Heart right ventricle (tissue), 16 donors: ENCODE measurements around the gene PXDN. TPM values are rescaled to one million over a fixed set of nuclear protein-coding genes. Genes with fewer than 3 reads are reported as not detected.
A peak's percentile ranks its signal among the peaks of the same experiment; 100 is the strongest.

ENCODE experiments used
- ATAC-seq, 8 donors: fragments of 200-7000 bp; cut with Tn5 transposase; one replicate each; pipeline ENCODE4 v1.9.1; 2020; ENCODE audit warnings: mild to moderate bottlenecking in 8 of 8, moderate library complexity in 8 of 8, moderate number of reproducible peaks in 1 of 8
- DNase-seq, 2 donors: peaks; one replicate each; pipeline ENCODE4 v3.0.0-alpha.2; 2020
- H3K27ac ChIP-seq, 10 donors: fragments of 200-600 bp; sonication (generic) in 2 of 10; one replicate each; pipeline versions ENCODE4 v1.5.0 to v1.8.0; 2020 to 2022; ENCODE audit warnings: mild to moderate bottlenecking in 3 of 10
- H3K27me3 ChIP-seq, 7 donors: fragments of 200-600 bp; one replicate each; pipeline ENCODE4 v1.8.0; 2021 to 2022; ENCODE audit warnings: mild to moderate bottlenecking in 2 of 7
- H3K36me3 ChIP-seq, 9 donors: fragments of 200-600 bp; sonication (generic) in 1 of 9; one replicate each; pipeline versions ENCODE4 v1.5.0 to v1.8.0; 2020 to 2022; ENCODE audit warnings: mild to moderate bottlenecking in 2 of 9
- H3K4me1 ChIP-seq, 9 donors: fragments of 200-600 bp; sonication (generic) in 1 of 9; one replicate each; pipeline versions ENCODE4 v1.5.0 to v1.8.0; 2020 to 2022; ENCODE audit warnings: mild to moderate bottlenecking in 4 of 9
- H3K4me3 ChIP-seq, 10 donors: fragments of 200-600 bp; sonication (generic) in 2 of 10; one replicate each; pipeline versions ENCODE4 v1.5.0 to v1.8.0; 2020 to 2022; ENCODE audit warnings: mild to moderate bottlenecking in 7 of 10, moderate library complexity in 2 of 10
- H3K9me3 ChIP-seq, 11 donors: fragments of 200-600 bp in 10 of 11; sonication (generic) in 2 of 11; one replicate each; pipeline versions ENCODE4 v1.5.0 to v1.8.0; 2013 to 2022; ENCODE audit warnings: mild to moderate bottlenecking in 2 of 11, control low read depth in 1 of 11, moderate library complexity in 1 of 11
- CTCF ChIP-seq, 9 donors: fragments of 200-600 bp; sonication (generic) in 2 of 9; IDR thresholded peaks; one replicate each; pipeline versions ENCODE4 v1.5.0 to v1.8.0; 2021 to 2022; ENCODE audit warnings: antibody characterized with exemption in 9 of 9, mild to moderate bottlenecking in 5 of 9, moderate library complexity in 1 of 9
- WGBS, 2 donors: extraction: QIAGEN DNeasy Blood & Tissue Kit; methylation state at CpG; one replicate each; pipeline ENCODE4 v1.1.7; 2013; ENCODE audit warnings: inconsistent platforms in 1 of 2; 5-methylcytosine and 5-hydroxymethylcytosine counted together
- intact Hi-C, 10 donors: fragments of 100-400 bp; cut with DNase I; formaldehyde crosslinking; loops; one replicate each; pipeline versions ENCODE4 v1.11.1 to v1.14.2; 2022
- polyA plus RNA-seq, 2 donors: library from polyadenylated mRNA; stranded (reverse); fragments of 200-250 nt; gene quantifications; one replicate each; pipeline ENCODE4 v1.2.3, GENCODE V29; 2013
- total RNA-seq, 10 donors: library from RNA; stranded (reverse); fragmentation: NEBNext Ultra II Directional in 3 of 10; extraction: Animal tissue kit (Norgen Biotek cat#: 25700) in 3 of 10; gene quantifications; one replicate each; pipeline versions ENCODE4 v1.2.1 to v1.2.4, GENCODE V29; 2021 to 2023
- donor health status: Arrhythmogenic right ventricular cardiomyopathy.
- donor health status: ischemic (EF 13 %, LVEDD 7.1; RV severe dilation, severe dysfunction).
- donor health status: healthy with polysubstance abuse.
- donor health status: DM: no; HTN: yes; CAD: no.
- donor health status: DM: no; HTN: no; CAD: no.
- donor health status: ischemic (EF 25% LVEDD 6.9; RV normal size, moderate dysfunction).
- donor health status: ischemic (EF 25% LVEDD 5.7; RV mildly dilated, moderate dysfunction).
- donor health status: healthy.
- donor health status: DM: yes; HTN: yes; CAD: no.
- donor health status: Ischemic cardiomyopathy.
- donor health status: ischemic (EF 35%, LVEDD 5.7; RV mildly dilated, moderate dysfunction).
- donor health status: nonischemic (EF 11% LVEDD 7.7; RV severe dilation, severe dysfunction).
- donor health status: DM: yes; HTN: yes; CAD: no.
- donor health status: PGD.
- donor health status: ischemic (EF 29% LVEDD 5.4; RV normal size, mild dysfunction).
- donor health status: nonischemic (EF 23%, LVEDD 6.1; RV moderate dilation, normal function).

PXDN gene
- total and polyA plus RNA-seq, 12 donors, result 7.8 to 65.0 (median 18.9) TPM

GRCh38 chr2:1688859-1689258, 55.5 kb downstream of the PXDN start:
- no peak overlapping the region for H3K4me3 ChIP-seq
- no peaks in the 10 kb centered on the region for H3K9me3 ChIP-seq
- H3K27ac ChIP-seq, result no peak overlapping the region
- no peak for ATAC-seq
- H3K4me1 ChIP-seq, result peaks cover 0 to 28% (median 4%) of the 10 kb centered on the region in 9 donors
- peaks cover 0 to 82% (median 8%) of the 10 kb centered on the region in 9 donors for H3K36me3 ChIP-seq
- TF ChIP-seq CTCF (IDR thresholded peaks at IDR 0.05), result no peak
- DNase-seq, result no peak
- intact Hi-C loops, result no loop called here
- 95 to 98% methylated on average over 10 of the region's 10 CpGs for WGBS, 2 donors
- peaks cover 0 to 5% (median 0%) of the 10 kb centered on the region in 7 donors for H3K27me3 ChIP-seq

GRCh38 chr2:1688161-1688560, 56.2 kb downstream of the PXDN start:
- Histone ChIP-seq H3K27me3 (peaks cover 0 to 5% (median 0%) of the 10 kb centered on the region in 7 donors), H3K36me3 (peaks cover 0 to 89% (median 8%) of the 10 kb centered on the region in 9 donors)
- no peak for ATAC-seq

DNA sequence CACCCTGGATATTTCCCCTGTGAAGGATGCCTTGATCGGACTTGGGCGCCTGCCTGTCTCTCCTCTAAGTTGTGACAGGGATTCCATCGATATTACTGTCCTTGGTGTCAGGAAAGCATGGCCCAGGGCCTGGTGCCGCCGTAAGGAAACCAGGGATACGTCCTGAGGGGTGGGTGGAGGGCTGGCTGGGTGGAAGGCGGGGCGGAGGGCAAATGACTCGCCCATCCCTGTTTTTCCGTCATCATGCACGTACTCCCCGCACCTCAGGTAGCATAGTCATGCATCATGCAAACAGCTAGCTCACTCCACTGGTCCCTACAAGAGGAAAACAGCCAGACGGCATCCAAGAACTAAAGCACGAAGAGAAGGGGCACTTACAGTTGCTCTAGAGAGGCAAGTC, 57.1 kb downstream of the PXDN start:
- H3K9me3 ChIP-seq, result no peaks in the 10 kb centered on the region
- DNase-seq (no peak), ATAC-seq (no peak)
- intact Hi-C loops, result no loop called here
- H3K36me3 ChIP-seq, result peaks cover 0 to 93% (median 8%) of the 10 kb centered on the region in 9 donors
- no peak overlapping the region for H3K4me3 ChIP-seq
- no peak for TF ChIP-seq CTCF (IDR thresholded peaks at IDR 0.05)
- H3K27me3 ChIP-seq, result peaks cover 0 to 5% (median 0%) of the 10 kb centered on the region in 7 donors
- H3K27ac ChIP-seq, result no peak overlapping the region
- H3K4me1 ChIP-seq, result peaks cover 0 to 28% (median 4%) of the 10 kb centered on the region in 9 donors
- WGBS, 2 donors, result 90 to 94% methylated on average over 14 of the region's 14 CpGs

More at GRCh38 chr2:1688161-1688560, 56.2 kb downstream of the PXDN start:
- intact Hi-C loops, result no loop called here
- 94 to 95% methylated on average over 11 of the region's 11 CpGs for WGBS, 2 donors
- Histone ChIP-seq H3K9me3 (no peaks in the 10 kb centered on the region), H3K27ac (no peak overlapping the region), H3K4me1 (peaks cover 0 to 28% (median 4%) of the 10 kb centered on the region in 9 donors), H3K4me3 (no peak overlapping the region)
- DNase-seq, result no peak
- no peak for TF ChIP-seq CTCF (IDR thresholded peaks at IDR 0.05)

- peaks cover 0 to 33% (median 4%) of the 10 kb centered on the region in 9 donors for H3K4me1 ChIP-seq
- peaks cover 0 to 5% (median 0%) of the 10 kb centered on the region in 7 donors for H3K27me3 ChIP-seq
- no peaks in the 10 kb centered on the region for H3K9me3 ChIP-seq
- no peak overlapping the region for H3K27ac ChIP-seq
- H3K36me3 ChIP-seq, result peaks cover 0 to 93% (median 8%) of the 10 kb centered on the region in 9 donors
- peak in 1 of 8 donors; percentile 34 for ATAC-seq
- no peak for DNase-seq
- 87% methylated on average over 14 of the region's 14 CpGs for WGBS, 2 donors
- H3K4me3 ChIP-seq, result no peak overlapping the region
- no peak for TF ChIP-seq CTCF (IDR thresholded peaks at IDR 0.05)
- intact Hi-C loops, result no loop called here
Measured at GRCh38 chr2:1686784-1687105, 57.6 kb downstream of the PXDN start.
